ENCODE measurements around the gene CD320.
A peak's percentile ranks its signal among the peaks of the same experiment; 100 is the strongest.

Gene CD320

GRCh38 chr19:8304841-8305621, 3.1 kb downstream of the CD320 start:
- Histone ChIP-seq H3K9me3 (ENCODE audit: control insufficient read depth, insufficient read depth, low read depth, low read length) (no peaks in the 10 kb centered on the region), H3K4me1 (ENCODE audit: control insufficient read depth, insufficient read depth, low read length) (no peaks in the 10 kb centered on the region), H3K36me3 (ENCODE audit: control insufficient read depth in 2 of 2, insufficient read depth in 1 of 2, low read length in 2 of 2) (peaks cover 0 to 26% of the 10 kb centered on the region in 2 experiments; a peak in 2 of 3 replicates), H3K27ac (ENCODE audit: extremely low read depth, low read depth, low read length) (no peak overlapping the region), H3K4me3 (ENCODE audit: low read depth, low read length) (no peak overlapping the region)
- TF ChIP-seq ZBTB26 (tag by site-specific recombination; optimal IDR thresholded peaks at IDR 0.05) = peak; percentile 12
- no peak for TF ChIP-seq ZNF558 (tag by site-specific recombination; IDR thresholded peaks at IDR 0.05)
- TF ChIP-seq PATZ1 (tag by site-specific recombination; IDR thresholded peaks at IDR 0.05) = 0 out of 2 replicates have a peak, but pooled peaks have one; percentile 24
- TF ChIP-seq KLF9 (tag by site-specific recombination; IDR thresholded peaks at IDR 0.05; ENCODE audit: low read depth) = peak; percentile 79
- peak; percentile 23; the same call in 1 of the 2 replicates for TF ChIP-seq KLF8 (tag by site-specific recombination; IDR thresholded peaks at IDR 0.05)
- TF ChIP-seq ZNF768 (tag by site-specific recombination; IDR thresholded peaks at IDR 0.05) = no peak
- TF ChIP-seq SP3 (tag by site-specific recombination; IDR thresholded peaks at IDR 0.05) = peak; percentile 63
- 0 out of 2 replicates have a peak, but pooled peaks have one; percentile 11 for TF ChIP-seq EGR2 (tag by site-specific recombination; IDR thresholded peaks at IDR 0.05; ENCODE audit: low read depth)
- TF ChIP-seq SP2 (tag by site-specific recombination; IDR thresholded peaks at IDR 0.05) = peak; percentile 76
- CTCF ChIA-PET = interaction anchor here (0.5 to 0.7 kb wide), 4 partner anchors 36 to 484 kb away, joined by 3 to 4 read pairs (median 4); no protein-coding TSS in a partner anchor
- POLR2A ChIA-PET = interaction anchor here (0.6 to 1.1 kb wide), 4 partner anchors 9 to 57 kb away, joined by 3 to 4 read pairs (median 4); partner anchors contain the start of genes NDUFA7 and RPS28

GRCh38 chr19:8302734-8303133, 5.4 kb downstream of the CD320 start:
- Histone ChIP-seq H3K27ac (ENCODE audit: extremely low read depth, low read depth, low read length) (no peak overlapping the region), H3K36me3 (ENCODE audit: control insufficient read depth in 2 of 2, insufficient read depth in 1 of 2, low read length in 2 of 2) (peaks cover 0 to 19% of the 10 kb centered on the region in 2 experiments; a peak in 2 of 3 replicates), H3K4me3 (ENCODE audit: low read depth, low read length) (no peak overlapping the region), H3K9me3 (ENCODE audit: control insufficient read depth, insufficient read depth, low read depth, low read length) (no peaks in the 10 kb centered on the region), H3K4me1 (ENCODE audit: control insufficient read depth, insufficient read depth, low read length) (no peaks in the 10 kb centered on the region)
- TF ChIP-seq GLIS2 (tag by site-specific recombination; IDR thresholded peaks at IDR 0.05) (peak; percentile 12; the same call in 1 of the 2 replicates), ZFP69B (tag by site-specific recombination; IDR thresholded peaks at IDR 0.05) (no peak)
- POLR2A ChIA-PET = interaction anchor here (0.6 kb wide), 2 partner anchors 19 to 198 kb away, joined by 3 to 4 read pairs; partner anchors contain the start of genes NDUFA7 and RPS28
- CTCF ChIA-PET = interaction anchor here (0.6 to 1.6 kb wide), 2 partner anchors 33 to 761 kb away, joined by 5 to 6 read pairs; no protein-coding TSS in a partner anchor

GRCh38 chr19:8302357-8302691, 5.8 kb downstream of the CD320 start:
- H3K36me3 ChIP-seq (ENCODE audit: control insufficient read depth in 2 of 2, insufficient read depth in 1 of 2, low read length in 2 of 2) = peaks cover 0 to 19% of the 10 kb centered on the region in 2 experiments; a peak in 2 of 3 replicates
- no peaks in the 10 kb centered on the region for H3K9me3 ChIP-seq (ENCODE audit: control insufficient read depth, insufficient read depth, low read depth, low read length)
- no peak overlapping the region for H3K4me3 ChIP-seq (ENCODE audit: low read depth, low read length)
- no peaks in the 10 kb centered on the region for H3K4me1 ChIP-seq (ENCODE audit: control insufficient read depth, insufficient read depth, low read length)
- ChIA-PET POLR2A (interaction anchor here (0.6 kb wide), 2 partner anchors 19 to 197 kb away, joined by 3 to 4 read pairs; partner anchors contain the start of genes NDUFA7 and RPS28), CTCF (interaction anchor here (1.6 kb wide), 1 partner anchor 32 kb away, joined by 6 read pairs; no protein-coding TSS in a partner anchor)
- H3K27ac ChIP-seq (ENCODE audit: extremely low read depth, low read depth, low read length) = no peak overlapping the region
- TF ChIP-seq ZNF398 (tag by site-specific recombination; IDR thresholded peaks at IDR 0.05) (peak; percentile 20; the same call in 1 of the 2 replicates), ZIC2 (tag by site-specific recombination; IDR thresholded peaks at IDR 0.05) (peak; percentile 29; the same call in 1 of the 2 replicates), BCL11B (tag by site-specific recombination; IDR thresholded peaks at IDR 0.05; ENCODE audit: low read depth) (no peak), ZFP69B (tag by site-specific recombination; IDR thresholded peaks at IDR 0.05) (no peak), ZNF747 (tag by site-specific recombination; IDR thresholded peaks at IDR 0.05) (no peak), IKZF3 (tag by site-specific recombination; IDR thresholded peaks at IDR 0.05) (no peak), REST (tag by site-specific recombination; IDR thresholded peaks at IDR 0.05) (no peak), ZNF18 (tag by site-specific recombination; IDR thresholded peaks at IDR 0.05) (no peak), EGR2 (tag by site-specific recombination; IDR thresholded peaks at IDR 0.05; ENCODE audit: low read depth) (peak; percentile 53; the same call in 1 of the 2 replicates)
